Endodermal cell (in vitro differentiated cells): ENCODE data around the gene AMY2B. TPM values are rescaled to one million over a fixed set of nuclear protein-coding genes. Genes with fewer than 3 reads are reported as not detected.
"Not testable (repeated sequence)": the region's sequence is repeated elsewhere in the genome, so short reads cannot be mapped to it uniquely, and the experiment has no call there.

Source experiments
- DNase-seq: peaks from one replicate; pipeline ENCODE4 v3.0.0-alpha.2; 2017
- H3K27ac ChIP-seq: 2 replicates; pipeline ENCODE4 v1.5.1; 2013; ENCODE audit warnings: mild to moderate bottlenecking, low read depth, low read length, moderate library complexity
- H3K27me3 ChIP-seq: 2 replicates; pipeline ENCODE4 v1.6.1; 2013; ENCODE audit warnings: mild to moderate bottlenecking, low read length, moderate library complexity; ENCODE audit not compliant: insufficient read depth, control insufficient read depth, poor library complexity, severe bottlenecking
- H3K36me3 ChIP-seq: 2 replicates; pipeline ENCODE4 v1.7.0; 2013; ENCODE audit warnings: mild to moderate bottlenecking, low read length, moderate library complexity; ENCODE audit not compliant: control insufficient read depth, insufficient read depth
- H3K4me1 ChIP-seq: one replicate; pipeline ENCODE4 v1.7.0; 2013; ENCODE audit warnings: low read length; ENCODE audit not compliant: control insufficient read depth, insufficient read depth
- H3K4me3 ChIP-seq: 2 replicates; pipeline ENCODE4 v1.5.1; 2013; ENCODE audit warnings: mild to moderate bottlenecking, low read length, moderate library complexity
- H3K9ac ChIP-seq: 2 replicates; pipeline ENCODE4 v1.6.1; 2013; ENCODE audit warnings: mild to moderate bottlenecking, low read length, moderate library complexity; ENCODE audit not compliant: poor library complexity, severe bottlenecking; ENCODE audit errors: extremely low read depth
- H3K9me3 ChIP-seq: 2 replicates; pipeline ENCODE4 v1.6.1; 2013; ENCODE audit warnings: mild to moderate bottlenecking, low read length, moderate library complexity; ENCODE audit not compliant: control insufficient read depth
- H3K27ac Mint-ChIP-seq: 2 replicates; pipeline ENCODE4 v1.8.0; 2020; ENCODE audit warnings: mixed read lengths
- H3K27me3 Mint-ChIP-seq: 2 replicates; pipeline ENCODE4 v1.8.0; 2021; ENCODE audit warnings: mild to moderate bottlenecking, mixed read lengths; ENCODE audit not compliant: insufficient read depth
- H3K36me3 Mint-ChIP-seq: 2 replicates; pipeline ENCODE4 v1.8.0; 2020; ENCODE audit warnings: low read depth, mixed read lengths
- H3K4me1 Mint-ChIP-seq: 2 replicates; pipeline ENCODE4 v1.8.0; 2020; ENCODE audit warnings: mixed read lengths
- H3K4me3 Mint-ChIP-seq: 2 replicates; pipeline ENCODE4 v1.8.0; 2020; ENCODE audit warnings: mild to moderate bottlenecking, moderate library complexity, mixed read lengths
- H3K9me3 Mint-ChIP-seq: 2 replicates; pipeline ENCODE4 v1.8.0; 2020; ENCODE audit warnings: mild to moderate bottlenecking, mixed read lengths
- whole genome bisulfite sequencing, 2 experiments: methylation state at CpG; one replicate each; pipeline versions ENCODE4 v1.1.5 to v1.1.7; 2013; ENCODE audit warnings: missing lambda C conversion rate in 2 of 2, mixed read lengths in 1 of 2; ENCODE audit not compliant: insufficient coverage in 1 of 2, insufficient read length in 1 of 2; 5-methylcytosine and 5-hydroxymethylcytosine counted together
- total RNA-seq, 2 donors: library from RNA; stranded (reverse); fragmentation: NEBNext Ultra II Directional in 1 of 2; extraction: Animal tissue kit (Norgen Biotek cat#: 25700) in 1 of 2; gene quantifications; 2 replicates in 1 of 2; 3 replicates in 1 of 2; pipeline ENCODE4 v1.2.1, GENCODE V29; 2021
- TF ChIP-seq, protein P1 (sequence below): fragments of 200-600 bp; sonication (generic); conservative IDR thresholded peaks from 2 replicates; pipeline ENCODE4 v1.5.0; 2021; ENCODE audit warnings: antibody characterized with exemption, mild to moderate bottlenecking

AMY2B gene
- total RNA-seq, 2 donors from 2014 or later: 1.6 to 3.1 TPM

DNA sequence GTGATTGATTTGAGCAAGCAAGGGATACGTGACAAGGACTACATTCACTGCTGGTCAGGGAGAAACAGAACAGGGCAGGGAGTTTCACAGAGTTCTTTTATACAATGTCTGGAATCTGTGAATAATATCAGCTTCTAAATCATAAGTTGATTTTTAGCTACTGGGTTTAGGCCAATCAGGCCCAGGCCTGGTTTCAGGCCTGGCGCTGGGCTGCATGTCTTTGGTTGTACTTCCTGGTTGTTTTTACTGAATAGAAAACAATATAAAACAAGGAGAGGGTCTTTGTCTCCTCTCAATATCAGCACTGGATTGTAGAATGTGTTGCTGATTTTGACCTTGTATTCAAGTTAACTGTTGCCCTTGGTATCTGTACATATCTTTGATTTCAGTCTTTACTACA is 45.0 kb downstream of the AMY2B start:
- WGBS, 2 experiments: 84 to 89% methylated on average over 1 to 2 of the region's 2 CpGs
- Mint-ChIP-seq H3K36me3 (no peaks in the 10 kb centered on the region), H3K27me3 (no peaks in the 10 kb centered on the region), H3K27ac (no peak overlapping the region), H3K4me1 (no peaks in the 10 kb centered on the region), H3K4me3 (no peak overlapping the region), H3K9me3 (peaks cover 50% of the 10 kb centered on the region)
- H3K36me3 ChIP-seq: no peaks in the 10 kb centered on the region
- no peak overlapping the region for H3K9ac ChIP-seq
- H3K27me3 ChIP-seq: no peaks in the 10 kb centered on the region
- TF ChIP-seq, protein P1, sequence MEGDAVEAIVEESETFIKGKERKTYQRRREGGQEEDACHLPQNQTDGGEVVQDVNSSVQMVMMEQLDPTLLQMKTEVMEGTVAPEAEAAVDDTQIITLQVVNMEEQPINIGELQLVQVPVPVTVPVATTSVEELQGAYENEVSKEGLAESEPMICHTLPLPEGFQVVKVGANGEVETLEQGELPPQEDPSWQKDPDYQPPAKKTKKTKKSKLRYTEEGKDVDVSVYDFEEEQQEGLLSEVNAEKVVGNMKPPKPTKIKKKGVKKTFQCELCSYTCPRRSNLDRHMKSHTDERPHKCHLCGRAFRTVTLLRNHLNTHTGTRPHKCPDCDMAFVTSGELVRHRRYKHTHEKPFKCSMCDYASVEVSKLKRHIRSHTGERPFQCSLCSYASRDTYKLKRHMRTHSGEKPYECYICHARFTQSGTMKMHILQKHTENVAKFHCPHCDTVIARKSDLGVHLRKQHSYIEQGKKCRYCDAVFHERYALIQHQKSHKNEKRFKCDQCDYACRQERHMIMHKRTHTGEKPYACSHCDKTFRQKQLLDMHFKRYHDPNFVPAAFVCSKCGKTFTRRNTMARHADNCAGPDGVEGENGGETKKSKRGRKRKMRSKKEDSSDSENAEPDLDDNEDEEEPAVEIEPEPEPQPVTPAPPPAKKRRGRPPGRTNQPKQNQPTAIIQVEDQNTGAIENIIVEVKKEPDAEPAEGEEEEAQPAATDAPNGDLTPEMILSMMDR: no peak
- H3K27ac ChIP-seq: no peak overlapping the region
- no peak overlapping the region for H3K4me3 ChIP-seq
- H3K9me3 ChIP-seq: no peaks in the 10 kb centered on the region
- no peaks in the 10 kb centered on the region for H3K4me1 ChIP-seq
- no peak for DNase-seq

DNA sequence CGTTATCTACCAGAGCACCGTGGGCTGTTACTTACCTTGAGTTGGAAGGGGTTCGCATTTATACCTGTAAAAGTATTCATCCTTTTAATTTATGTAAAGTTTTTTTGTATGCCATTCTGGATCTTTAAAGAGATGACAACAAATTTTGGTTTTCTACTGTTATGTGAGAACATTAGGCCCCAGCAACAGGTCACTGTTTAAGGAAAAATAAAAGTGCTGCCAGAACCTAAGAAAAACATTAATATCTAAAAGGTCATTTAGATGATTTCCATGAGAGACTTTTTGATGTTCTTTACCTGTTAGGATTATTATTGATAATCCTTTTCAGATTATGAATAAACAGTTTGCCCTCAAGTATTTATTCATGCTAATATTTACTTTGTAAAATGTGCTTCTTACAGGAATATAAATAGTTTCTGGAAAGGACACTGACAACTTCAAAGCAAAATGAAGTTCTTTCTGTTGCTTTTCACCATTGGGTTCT is 45.6 kb downstream of the AMY2B start, which contains the start of gene AMY2A:
Gene AMY2A, plus strand, starts transcription at position 434 of the 484 bp plus-strand sequence. Its CDS starts 14 bp downstream, at position 448.
- not testable (repeated sequence) for H3K36me3 ChIP-seq, H3K27ac Mint-ChIP-seq, H3K27me3 Mint-ChIP-seq, H3K27me3 ChIP-seq, DNase-seq, H3K27ac ChIP-seq, H3K4me1 Mint-ChIP-seq, H3K4me1 ChIP-seq, H3K4me3 Mint-ChIP-seq, H3K4me3 ChIP-seq, H3K9me3 ChIP-seq, H3K9ac ChIP-seq, H3K36me3 Mint-ChIP-seq
- peaks cover 44% of the 10 kb centered on the region for H3K9me3 Mint-ChIP-seq
- 95% methylated on average over 3 of the region's 3 CpGs; no CpG with 5 or more reads in 1 of the 2 experiments for WGBS, 2 experiments

DNA sequence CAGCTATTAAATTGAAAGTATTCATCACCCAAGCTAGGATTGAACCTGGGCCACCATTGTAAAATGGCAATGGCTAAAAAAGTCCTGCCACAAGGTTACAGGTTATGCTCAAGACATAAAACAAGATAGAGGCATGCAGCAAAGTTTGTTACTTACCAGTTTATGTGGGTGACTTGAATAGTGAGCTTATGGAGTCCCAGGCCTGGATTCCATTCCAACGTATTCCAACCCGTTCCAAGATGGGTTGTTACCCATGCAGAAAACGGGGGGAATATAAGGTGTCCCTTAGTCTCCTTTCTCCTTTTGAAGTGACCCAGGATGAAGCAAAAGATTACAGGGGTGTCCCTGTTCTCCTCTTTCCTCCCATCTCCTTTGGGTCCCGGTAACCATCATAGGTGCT is 56.0 kb downstream of the AMY2B start:
- not testable (repeated sequence) for DNase-seq, H3K4me3 ChIP-seq, H3K36me3 Mint-ChIP-seq, H3K4me1 ChIP-seq, H3K9me3 ChIP-seq, H3K9me3 Mint-ChIP-seq, H3K27me3 Mint-ChIP-seq, H3K9ac ChIP-seq, H3K27me3 ChIP-seq, H3K4me3 Mint-ChIP-seq, H3K27ac ChIP-seq, H3K4me1 Mint-ChIP-seq, H3K27ac Mint-ChIP-seq, H3K36me3 ChIP-seq
- WGBS, 2 experiments: 80 to 93% methylated on average over 1 to 3 of the region's 4 CpGs

Other genes starting within 250 kb of the AMY2B start
- gene RNPC3, start 45.9 kb upstream of the AMY2B start, total RNA-seq: 10 to 100 TPM; 16.9 to 19.4 TPM
- not detected for gene AMY2A, start 45.8 kb downstream of the AMY2B start, total RNA-seq
- not detected for gene AMY1A, start 84.2 kb downstream of the AMY2B start, total RNA-seq
- not detected for gene AMY1B, start 124.6 kb downstream of the AMY2B start, total RNA-seq
- not detected for gene AMY1C, start 178.3 kb downstream of the AMY2B start, total RNA-seq